ENCODE results near the gene ADAM15. TPM values are rescaled to one million over a fixed set of nuclear protein-coding genes. Genes with fewer than 3 reads are reported as not detected.

ADAM15 gene
- total and polyA plus RNA-seq, 2 donors (not counting 3 experiments of a cell fraction or from before 2014, with no cell fraction given) = 295 to 299 TPM

DNA sequence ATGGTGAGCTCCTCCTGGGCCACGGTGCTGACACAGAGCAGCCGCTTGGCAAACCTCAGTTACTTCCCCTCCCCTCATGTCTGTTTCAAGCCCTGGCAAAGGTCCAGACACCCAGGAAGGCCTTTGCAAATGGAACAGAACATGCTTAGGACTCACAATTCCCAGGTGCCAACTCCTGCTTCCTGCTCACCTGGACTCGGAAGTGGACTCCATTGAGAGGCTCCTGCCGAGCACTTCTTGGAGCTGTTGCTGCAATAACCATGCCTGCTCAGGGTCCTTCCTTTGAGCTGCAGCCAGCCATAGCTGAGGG lies 28.2 kb upstream of the ADAM15 start:
- intact Hi-C loops (cut with micrococcal nuclease) (no loop called here), dilution Hi-C loops (cut with MboI; ENCODE audit: extremely low pct_ligation_motif_present, low sequenced_read_pairs) (no loop called here)
- Histone ChIP-seq H3K4me1 (ENCODE audit: control insufficient read depth, extremely low read depth, insufficient read depth, low read length) (peaks cover 2% of the 10 kb centered on the region), H3K27ac (ENCODE audit: insufficient read depth, low read depth, low read length) (no peak overlapping the region), H3K36me3 (ENCODE audit: control insufficient read depth in 2 of 2, extremely low read depth in 1 of 2, insufficient read depth in 2 of 2, low read length in 2 of 2) (no peaks in the 10 kb centered on the region), H3K9me1 (replicated peaks; ENCODE audit: control insufficient read depth, extremely low read depth, insufficient read depth, low read length) (no peaks in the 10 kb centered on the region), H3K4me3 (replicated peaks in 1 of 3; ENCODE audit: insufficient read depth in 1 of 3, low read depth in 1 of 3, low read length in 3 of 3) (no peak overlapping the region), H3K79me2 (ENCODE audit: control insufficient read depth, insufficient read depth, low read length) (no peaks in the 10 kb centered on the region), H3K9me3 (replicated peaks; ENCODE audit: control insufficient read depth, insufficient read depth, low read length) (no peaks in the 10 kb centered on the region), H3K4me2 (ENCODE audit: insufficient read depth, low read length) (no peak overlapping the region), H4K20me1 (replicated peaks; ENCODE audit: control insufficient read depth, extremely low read depth, insufficient read depth, low read length) (no peaks in the 10 kb centered on the region), H3K9ac (replicated peaks; ENCODE audit: extremely low read depth, insufficient read depth, low read length) (no peak overlapping the region), H3K27me3 (ENCODE audit: control insufficient read depth in 2 of 2, insufficient read depth in 2 of 2, low read length in 2 of 2) (no peaks in the 10 kb centered on the region), H2AFZ (ENCODE audit: low read depth, low read length) (no peak overlapping the region)
- CTCF ChIA-PET = interaction anchor here (1.0 to 2.5 kb wide), 5 partner anchors 17 to 79 kb away, joined by 3 to 7 read pairs (median 4); no protein-coding TSS in a partner anchor
- no TSS peak for BruUV-seq (replicated peaks)
- FAIRE-seq = no peak
- POLR2A ChIA-PET = no interaction called here
- TF ChIP-seq JUN (IDR thresholded peaks at IDR 0.05; ENCODE audit: borderline replicate concordance, insufficient read depth, insufficient read length, low read depth) (no peak), FOS (IDR thresholded peaks at IDR 0.05; ENCODE audit: borderline replicate concordance, insufficient read depth, low read length) (no peak), POLR2AphosphoS5 (IDR thresholded peaks at IDR 0.05; ENCODE audit: insufficient read depth, low read depth, low read length) (no peak), POLR2A (IDR thresholded peaks at IDR 0.05; ENCODE audit: low read depth, low read length) (no peak), MYC (IDR thresholded peaks at IDR 0.05; ENCODE audit: low read depth, low read length) (no peak), GATA2 (IDR thresholded peaks at IDR 0.05; ENCODE audit: insufficient read depth, insufficient read length, low read depth, low read length) (no peak), EZH2 (IDR thresholded peaks at IDR 0.05; ENCODE audit: borderline replicate concordance, low read depth, low read length, severe bottlenecking) (no peak)
- TF ChIP-seq, protein P1, sequence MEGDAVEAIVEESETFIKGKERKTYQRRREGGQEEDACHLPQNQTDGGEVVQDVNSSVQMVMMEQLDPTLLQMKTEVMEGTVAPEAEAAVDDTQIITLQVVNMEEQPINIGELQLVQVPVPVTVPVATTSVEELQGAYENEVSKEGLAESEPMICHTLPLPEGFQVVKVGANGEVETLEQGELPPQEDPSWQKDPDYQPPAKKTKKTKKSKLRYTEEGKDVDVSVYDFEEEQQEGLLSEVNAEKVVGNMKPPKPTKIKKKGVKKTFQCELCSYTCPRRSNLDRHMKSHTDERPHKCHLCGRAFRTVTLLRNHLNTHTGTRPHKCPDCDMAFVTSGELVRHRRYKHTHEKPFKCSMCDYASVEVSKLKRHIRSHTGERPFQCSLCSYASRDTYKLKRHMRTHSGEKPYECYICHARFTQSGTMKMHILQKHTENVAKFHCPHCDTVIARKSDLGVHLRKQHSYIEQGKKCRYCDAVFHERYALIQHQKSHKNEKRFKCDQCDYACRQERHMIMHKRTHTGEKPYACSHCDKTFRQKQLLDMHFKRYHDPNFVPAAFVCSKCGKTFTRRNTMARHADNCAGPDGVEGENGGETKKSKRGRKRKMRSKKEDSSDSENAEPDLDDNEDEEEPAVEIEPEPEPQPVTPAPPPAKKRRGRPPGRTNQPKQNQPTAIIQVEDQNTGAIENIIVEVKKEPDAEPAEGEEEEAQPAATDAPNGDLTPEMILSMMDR (IDR thresholded peaks at IDR 0.05; ENCODE audit: extremely low read depth in 1 of 2, insufficient read depth in 1 of 2, low read depth in 1 of 2, low read length in 2 of 2) = no peak
- TF ChIP-seq, protein P2, sequence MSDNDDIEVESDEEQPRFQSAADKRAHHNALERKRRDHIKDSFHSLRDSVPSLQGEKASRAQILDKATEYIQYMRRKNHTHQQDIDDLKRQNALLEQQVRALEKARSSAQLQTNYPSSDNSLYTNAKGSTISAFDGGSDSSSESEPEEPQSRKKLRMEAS (IDR thresholded peaks at IDR 0.05; ENCODE audit: insufficient read depth, insufficient read length) = no peak
- DNase-seq (ENCODE audit: low read depth, low spot score) = no peak

Measured in endothelial cell of umbilical vein (primary cell).